NCI-H748 (cell line): ENCODE measurements around the gene GRIK2.

Source experiments
- DNase-seq: peaks from one replicate; lab custom pipeline; 2025; ENCODE audit not compliant: unreplicated experiment; lab: John Stamatoyannopoulos, UW

GRIK2 gene

DNA sequence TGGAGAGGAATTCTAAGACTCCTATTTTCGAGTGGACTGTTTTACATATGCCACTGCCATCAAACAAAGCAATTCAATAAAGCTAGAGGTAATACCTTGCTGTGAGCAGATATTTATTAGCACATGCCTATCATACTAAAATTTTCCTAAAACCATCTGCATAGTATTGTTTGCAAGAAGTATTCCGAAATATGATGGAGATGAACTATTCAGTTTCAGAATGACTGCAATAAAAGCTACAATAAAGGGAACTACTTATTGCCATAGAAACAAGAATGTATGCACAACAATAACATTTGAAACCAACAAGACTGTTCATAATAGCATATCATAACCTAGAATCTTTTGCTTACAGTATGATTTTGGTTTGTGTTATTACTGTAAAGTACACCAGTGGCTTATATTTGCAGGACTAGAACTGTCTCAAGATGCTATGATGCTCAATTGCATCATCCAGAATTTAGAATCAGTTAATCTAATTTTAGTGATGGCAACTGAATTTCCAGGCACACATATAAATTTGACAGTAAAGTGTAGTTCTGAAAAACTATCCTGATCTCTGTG, 144.3 kb downstream of the GRIK2 start:
- DNase-seq: peak; percentile 43

DNA sequence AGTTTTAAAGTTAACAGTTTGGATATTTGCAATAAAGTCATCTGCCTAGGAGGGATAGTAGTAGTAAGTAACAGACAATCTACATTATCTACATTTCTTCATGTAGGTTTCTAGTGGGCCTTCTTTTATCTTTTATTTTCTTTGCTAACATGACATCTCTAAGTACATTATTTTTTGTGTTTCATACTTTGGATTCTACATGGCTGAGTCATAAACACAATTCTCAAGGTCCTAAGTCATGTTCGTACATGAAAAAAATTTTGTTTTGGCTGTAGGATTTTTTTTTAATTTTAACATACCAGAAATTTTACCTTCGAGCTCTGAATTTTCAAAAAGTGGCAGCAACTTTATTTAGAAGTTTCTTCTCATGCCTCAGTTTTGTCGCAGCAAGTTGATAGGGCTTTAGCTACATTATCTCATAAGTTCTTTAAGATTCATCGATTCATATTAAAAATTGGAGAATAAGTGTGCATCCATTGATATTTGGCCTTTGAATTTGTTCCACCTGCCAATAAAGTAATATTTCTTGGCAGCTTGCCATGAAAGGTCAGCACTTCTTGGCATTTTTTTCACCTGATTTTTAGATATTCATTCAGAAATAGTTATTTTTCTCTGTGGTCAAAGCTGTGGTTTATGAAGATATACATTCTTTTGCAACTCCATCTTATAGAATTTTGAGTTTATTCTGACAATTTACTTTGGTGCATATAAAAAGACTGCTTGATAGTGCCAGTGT, 146.2 kb downstream of the GRIK2 start:
- DNase-seq: no peak

- no peak for DNase-seq
Measured at GRCh38 chr6:101541894-101542293, 148.4 kb downstream of the GRIK2 start.

GRCh38 chr6:101543796-101544195, 150.3 kb downstream of the GRIK2 start:
- DNase-seq: peak; percentile 68

- no peak for DNase-seq
Measured at GRCh38 chr6:101544286-101544685, 150.8 kb downstream of the GRIK2 start.

DNA sequence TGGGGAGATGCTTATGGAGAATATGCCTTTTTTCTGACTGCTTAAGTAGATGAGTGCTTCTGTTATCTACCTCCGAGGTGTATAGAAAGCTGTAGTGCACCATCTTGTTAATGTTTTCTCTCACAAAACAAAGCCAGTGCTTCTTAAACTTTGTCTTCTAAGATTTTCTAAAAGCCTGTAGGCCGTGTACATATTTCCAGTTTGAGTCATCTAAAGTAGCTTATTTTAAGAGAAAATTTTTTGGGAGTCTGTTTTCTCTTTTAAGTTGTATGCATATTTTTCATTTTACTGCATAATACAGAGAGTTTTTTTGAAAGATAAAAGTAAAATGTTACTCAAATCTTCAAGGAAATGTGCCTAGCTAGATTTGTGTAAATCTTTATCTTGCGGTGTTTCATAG, 151.7 kb downstream of the GRIK2 start:
- DNase-seq: no peak

DNA sequence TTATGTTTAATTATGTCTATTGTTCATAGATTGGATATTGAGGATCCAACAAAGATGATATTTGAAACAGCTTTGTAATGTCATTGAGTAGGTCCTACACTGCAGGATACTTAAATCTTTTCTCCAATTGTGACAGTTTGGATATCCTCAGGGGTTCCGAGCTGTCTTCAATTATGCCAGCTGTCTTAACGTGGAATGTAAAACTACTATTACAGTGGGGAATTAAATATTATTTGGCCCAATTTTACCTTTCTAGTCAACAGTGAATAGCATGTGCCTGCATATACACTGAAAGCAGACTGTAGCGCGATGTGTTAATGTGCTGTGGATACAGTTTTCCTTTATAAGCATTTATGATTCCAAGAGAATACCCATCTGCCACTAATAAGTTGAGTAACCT, 156.9 kb downstream of the GRIK2 start:
- DNase-seq: peak; percentile 67

GRCh38 chr6:101554231-101554630, 160.7 kb downstream of the GRIK2 start:
- DNase-seq: no peak

DNA sequence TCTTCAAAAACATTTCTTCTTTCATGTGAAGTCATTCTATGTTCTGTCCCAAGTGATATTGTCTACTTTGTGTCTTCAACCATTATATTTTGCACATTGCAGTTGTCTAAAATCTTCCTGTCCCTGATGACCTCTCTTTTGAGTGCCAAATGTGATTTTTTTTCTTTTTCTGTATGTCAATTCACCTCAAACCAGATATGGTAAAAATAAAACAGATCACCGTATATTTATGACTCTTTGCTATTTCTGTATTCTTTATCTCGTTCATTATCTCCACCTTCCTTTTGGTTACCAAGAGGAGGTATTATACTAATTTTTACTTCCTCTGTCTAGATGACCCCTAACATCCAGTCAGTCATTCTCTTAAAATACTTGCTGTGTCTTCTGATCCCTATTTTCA, 165.2 kb downstream of the GRIK2 start:
- no peak for DNase-seq

GRCh38 chr6:101572627-101573026, 179.1 kb downstream of the GRIK2 start:
- no peak for DNase-seq

DNA sequence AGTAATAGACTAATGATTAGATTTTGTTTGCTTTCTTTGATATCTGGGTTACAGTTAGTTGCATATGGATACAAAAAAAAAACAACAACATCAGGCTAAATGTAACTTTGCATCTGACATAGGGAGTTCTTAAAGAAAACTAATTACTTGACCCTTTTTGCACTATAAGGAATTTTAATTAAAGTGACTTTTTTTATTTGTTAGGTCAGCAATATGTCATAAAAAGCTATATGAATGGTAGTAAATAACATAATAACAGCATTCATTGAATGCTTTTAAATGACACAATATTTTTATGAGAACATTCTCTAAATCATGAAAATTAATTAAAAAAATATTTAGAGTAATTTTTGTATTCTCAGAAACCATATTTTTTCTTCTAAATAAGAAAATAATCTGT, 183.6 kb downstream of the GRIK2 start:
- DNase-seq: no peak

DNA sequence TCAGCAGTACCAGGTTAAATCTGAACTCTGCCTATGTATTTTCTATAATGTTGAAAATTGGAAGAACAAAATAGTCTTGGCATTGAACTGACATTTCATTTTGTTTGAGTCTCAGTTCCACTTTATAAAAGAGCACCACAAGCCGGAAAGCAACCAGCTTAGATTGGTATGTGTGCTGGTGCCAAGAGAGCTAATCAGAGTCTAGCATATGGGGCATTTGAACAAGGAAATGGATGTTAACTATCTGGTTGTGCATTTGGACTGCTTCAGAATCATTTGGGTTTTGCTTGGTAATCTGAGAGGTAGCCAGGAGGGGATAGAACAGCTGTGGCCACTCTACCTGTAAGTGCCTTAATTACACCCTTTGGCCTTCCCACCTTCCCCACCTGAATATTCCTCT, 184.8 kb downstream of the GRIK2 start:
- DNase-seq: peak; percentile 55

DNA sequence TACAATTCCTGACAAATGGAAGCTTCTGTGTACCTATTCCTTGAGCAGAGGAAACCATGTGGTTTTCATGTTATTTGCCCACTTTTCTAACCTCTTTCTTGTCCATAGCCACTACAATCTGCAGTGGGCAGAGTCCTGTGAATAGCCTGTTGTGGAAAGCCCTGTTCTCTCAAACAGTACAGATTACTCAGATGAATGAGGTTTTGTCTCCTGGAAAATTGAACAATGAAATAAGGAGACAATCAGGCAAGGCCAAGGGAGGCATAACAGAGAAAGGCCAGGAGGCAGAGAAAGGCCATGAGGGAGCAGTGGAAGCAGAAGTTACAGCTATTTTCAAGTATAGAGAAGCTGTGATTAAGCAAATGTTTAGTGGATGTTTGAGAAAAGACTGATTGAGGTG, 189.3 kb downstream of the GRIK2 start:
- DNase-seq: no peak

DNA sequence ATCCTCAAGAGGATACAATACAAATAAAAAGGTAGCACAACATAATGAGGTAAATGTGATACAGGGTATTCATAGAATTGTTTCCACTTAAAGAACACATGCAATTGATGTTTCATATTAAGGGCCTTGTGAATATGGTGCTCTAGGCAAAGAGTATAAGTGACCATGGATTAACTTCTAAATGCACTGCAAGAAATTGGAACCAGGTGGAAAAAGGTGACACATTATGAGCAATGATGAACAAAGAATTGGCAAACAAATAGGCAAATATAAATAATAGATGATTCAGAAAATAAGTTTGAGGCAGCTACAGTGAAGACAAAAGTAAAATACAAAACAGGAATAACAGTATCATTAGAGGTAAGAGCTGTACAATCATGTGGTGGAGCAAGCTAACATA, 192.0 kb downstream of the GRIK2 start:
- no peak for DNase-seq

- no peak for DNase-seq
Measured at GRCh38 chr6:101588343-101588742, 194.8 kb downstream of the GRIK2 start.

DNA sequence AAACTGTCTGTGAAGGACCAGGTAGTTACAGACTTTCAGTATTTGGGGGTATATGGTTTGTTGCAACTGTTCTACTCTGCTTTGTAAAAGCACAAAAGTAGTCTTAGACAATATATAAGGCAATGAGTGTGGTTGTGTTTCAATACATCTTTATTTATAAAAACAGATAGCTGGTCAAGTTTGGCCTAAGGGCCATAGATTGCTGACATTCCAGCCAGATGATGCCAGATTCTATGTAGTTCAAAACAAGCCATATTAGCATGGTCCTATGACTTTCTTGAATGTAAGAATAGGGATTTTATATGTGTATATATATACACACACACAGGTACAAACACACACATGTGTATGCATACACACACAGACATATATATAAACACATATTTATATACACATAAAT, 201.8 kb downstream of the GRIK2 start:
- DNase-seq: no peak

DNA sequence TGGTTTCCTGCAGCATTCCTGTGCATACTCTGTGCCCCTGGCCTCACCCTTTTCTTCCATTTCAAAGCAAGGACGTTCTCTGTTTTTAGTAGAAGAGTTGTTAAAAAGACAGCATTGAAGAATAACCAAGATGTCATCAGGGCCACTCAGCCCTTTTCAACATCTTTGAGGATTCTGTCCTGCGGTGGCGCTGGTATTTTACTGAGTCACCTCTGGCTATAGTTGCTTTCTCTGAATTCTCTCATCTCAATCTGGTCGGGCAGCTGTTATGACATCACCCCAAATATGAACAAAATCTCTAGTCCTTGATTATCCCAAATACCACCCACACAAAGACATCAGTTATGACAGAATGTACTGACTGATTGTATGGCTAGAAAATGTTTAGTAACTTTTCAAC, 204.2 kb downstream of the GRIK2 start:
- no peak for DNase-seq

GRCh38 chr6:101605426-101605825, 211.9 kb downstream of the GRIK2 start:
- no peak for DNase-seq

- DNase-seq: no peak
Measured at GRCh38 chr6:101605874-101606273, 212.4 kb downstream of the GRIK2 start.

DNA sequence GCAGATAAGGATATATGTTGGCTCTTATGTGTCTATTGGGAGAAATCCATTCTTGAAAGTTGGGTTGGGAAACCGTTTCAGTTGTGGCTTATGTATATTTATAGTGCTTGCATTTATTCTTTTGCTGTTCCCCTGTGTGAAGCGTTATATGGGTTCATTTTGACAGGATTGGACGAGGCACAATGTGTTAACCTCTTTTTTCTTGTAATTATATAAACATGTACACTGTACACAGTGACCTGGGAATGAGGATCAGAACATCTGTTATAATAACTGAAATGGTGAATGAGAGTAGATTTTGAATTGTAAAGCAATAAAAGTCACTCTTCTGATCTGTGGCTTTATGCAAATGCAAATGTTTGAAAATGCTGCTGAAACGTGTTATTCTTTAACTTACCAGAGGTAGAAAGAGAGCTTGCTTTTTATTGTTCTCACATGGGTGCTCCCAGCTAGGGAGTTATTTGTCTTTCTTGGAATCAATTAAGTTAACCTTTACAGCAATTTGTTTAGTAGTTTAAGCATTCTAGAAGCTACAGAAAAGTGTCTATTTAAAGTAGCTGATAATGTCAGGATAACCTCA, 213.7 kb downstream of the GRIK2 start:
- no peak for DNase-seq

- peak; percentile 24 for DNase-seq
Measured at GRCh38 chr6:101608703-101609102, 215.2 kb downstream of the GRIK2 start.

DNA sequence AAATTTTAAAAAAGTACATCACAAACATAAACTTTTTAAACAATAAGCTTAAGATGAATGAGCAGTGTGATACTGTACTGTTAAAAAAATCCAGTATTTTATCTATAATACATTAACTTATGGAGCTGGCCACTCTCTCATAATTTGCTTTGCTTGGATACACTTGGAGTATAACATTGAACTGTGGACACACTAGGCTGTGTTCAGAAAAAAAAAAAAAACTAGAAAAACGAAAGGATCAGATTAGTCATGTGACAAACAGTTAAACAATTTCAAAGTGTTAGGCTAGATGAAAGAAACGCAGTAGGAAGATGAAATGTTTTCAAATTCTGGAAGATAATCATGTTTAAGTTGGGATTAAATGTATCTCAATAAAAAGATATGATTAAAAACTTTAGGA, 220.0 kb downstream of the GRIK2 start:
- no peak for DNase-seq

DNA sequence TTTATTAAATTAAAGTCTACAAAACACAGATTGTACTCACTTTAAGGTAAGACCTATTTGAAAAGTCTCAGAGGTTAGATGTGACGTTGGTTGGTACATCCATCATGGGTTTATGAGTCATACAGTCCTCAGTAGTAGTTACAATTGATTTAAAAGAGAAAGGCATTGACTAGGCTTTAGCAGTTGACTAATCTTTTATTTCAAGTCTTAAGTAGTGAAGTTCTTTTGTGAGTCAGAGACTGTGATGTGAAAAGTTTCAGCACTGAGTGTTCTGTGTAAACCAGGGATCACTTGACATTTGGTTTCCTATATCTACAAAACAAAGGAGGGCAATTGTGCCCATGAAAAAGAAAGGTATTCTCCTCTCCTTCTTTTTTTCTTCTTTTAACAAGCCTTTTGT, 221.3 kb downstream of the GRIK2 start:
- DNase-seq: no peak
